HG02973 (cell line): Measurements from ENCODE around the gene P3R3URF.

Experiments used
- ATAC-seq: cut with Tn5 transposase; IDR thresholded peaks from one replicate; pipeline ENCODE4 v1.9.1; 2021; ENCODE audit warnings: moderate library complexity; ENCODE audit not compliant: unreplicated experiment

Gene P3R3URF

DNA sequence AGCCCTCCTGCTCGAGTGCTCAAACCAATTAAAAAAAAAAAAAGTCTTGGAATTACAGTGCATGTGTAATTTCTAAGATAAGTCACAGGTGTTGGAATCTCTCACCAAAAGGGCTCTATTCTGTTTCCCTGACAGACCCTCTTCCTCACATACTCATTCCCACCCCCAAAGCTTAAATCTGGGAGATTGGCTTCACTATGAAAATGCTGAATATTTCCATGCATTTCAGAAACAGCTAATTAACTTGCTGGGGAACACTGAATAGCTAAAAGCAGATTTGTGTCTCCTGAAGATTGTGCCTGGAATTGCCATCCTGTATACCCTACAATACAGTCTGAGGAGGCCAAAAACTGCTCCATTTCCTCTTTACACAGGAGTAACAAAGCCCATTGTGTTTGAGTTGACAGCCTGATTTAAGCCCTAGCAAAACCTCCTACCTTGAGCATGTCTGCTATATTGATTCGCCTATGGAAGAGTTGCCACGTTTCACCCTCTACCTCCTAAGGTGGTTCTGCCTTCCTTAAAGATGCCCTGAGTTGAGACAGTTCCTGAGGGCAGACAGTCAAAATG is 42.4 kb downstream of the P3R3URF start:
- ATAC-seq: no peak

DNA sequence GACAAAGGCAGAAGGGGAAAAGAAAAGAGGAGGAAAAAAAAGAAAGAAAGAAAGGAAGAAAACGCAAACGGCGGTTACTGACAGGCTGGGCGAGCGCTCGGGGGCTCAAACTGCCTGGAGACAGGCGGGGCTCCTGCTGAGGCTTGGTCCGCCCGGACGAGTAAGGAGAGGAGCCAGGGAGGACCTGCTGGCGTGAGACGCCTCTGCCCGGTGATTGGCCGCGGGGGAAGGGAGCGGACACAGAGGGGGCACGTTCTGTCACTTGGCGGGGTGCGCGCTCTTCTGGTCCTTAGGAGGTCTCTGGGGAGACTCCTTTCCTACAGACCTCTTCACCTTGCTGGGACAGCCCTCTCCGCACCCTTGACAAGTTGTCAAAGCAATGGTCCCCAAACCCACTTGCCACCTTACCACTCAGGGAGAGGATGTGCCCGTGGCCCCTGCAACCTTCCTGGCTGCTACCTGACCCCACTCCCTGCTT is 43.1 kb downstream of the P3R3URF start:
- ATAC-seq: peak; percentile 45

DNA sequence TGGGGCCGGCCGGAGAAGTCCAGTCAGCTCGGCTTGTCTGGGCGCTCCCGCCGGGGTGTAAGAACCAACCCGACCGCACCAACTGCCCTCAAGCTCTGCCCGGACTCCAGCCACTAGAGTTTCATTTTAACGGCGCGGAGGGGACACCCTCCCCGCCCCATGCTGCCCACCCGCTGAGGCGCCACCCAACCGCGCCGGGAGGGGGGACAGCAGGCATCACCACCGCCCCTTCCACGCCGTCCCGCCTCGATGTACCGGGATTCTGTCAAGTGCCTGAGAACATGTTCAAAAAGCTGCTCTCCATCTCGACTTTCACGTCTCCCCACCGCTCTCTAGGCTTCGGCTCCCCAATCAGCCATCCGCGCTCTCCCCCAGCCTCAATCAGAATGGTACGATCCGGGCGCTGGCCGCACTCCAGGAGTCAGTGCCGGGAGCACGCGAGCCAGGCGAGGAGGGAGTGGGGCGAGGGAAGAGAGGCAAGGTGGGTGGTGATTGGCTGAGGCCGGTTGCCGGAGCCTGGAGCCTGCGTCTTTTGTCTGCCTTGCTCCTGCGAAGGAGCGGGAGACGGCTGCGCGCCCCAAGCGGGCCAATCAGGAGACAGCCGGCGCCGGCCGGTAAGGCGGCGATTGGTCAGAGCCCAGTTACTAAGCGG is 43.6 kb downstream of the P3R3URF start, which contains the start of gene PIK3R3:
TSS of gene PIK3R3 (minus strand) at position 101 of the 652 bp plus-strand sequence. CDS start 677 bp downstream, outside the sequence.
- ATAC-seq: peak; percentile 87

DNA sequence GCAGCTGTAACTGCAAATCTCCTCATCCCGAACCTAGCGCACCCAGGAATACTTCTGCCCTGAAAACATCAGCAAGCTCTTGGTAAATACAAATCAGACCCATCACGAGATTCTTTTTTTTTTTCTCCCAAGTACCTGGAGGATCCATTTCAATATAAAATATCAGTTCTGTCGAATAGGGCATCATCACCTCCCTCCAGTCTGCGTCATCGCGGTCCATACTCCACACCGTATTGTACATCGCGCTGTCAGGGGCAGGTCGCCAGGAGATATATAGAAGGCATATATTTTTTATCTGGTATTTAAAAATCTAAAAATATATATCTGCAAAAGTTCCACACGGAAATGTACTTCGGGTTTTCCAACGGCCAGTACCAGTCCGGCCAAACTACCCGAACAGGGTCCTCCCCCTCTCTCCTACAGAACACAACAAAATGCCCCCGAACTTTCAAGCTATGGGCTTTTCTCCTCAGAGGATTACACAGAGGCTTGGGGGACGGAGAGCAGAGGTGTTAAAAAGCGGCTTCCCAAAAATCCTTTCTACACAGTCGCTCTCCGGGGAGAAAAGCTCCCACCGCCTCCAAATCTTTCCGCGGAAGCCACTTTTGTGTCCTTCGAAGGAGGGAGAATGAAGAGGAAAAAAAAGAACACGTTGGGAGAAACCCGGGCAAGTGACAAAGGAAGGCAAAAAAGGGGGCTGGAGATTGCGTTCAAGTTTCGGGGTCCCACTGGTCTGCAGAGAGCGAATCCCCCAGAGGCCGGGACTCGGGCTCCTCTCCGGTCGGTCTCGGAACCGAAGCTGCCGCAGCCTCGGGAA is 44.4 kb downstream of the P3R3URF start:
- ATAC-seq: no peak

DNA sequence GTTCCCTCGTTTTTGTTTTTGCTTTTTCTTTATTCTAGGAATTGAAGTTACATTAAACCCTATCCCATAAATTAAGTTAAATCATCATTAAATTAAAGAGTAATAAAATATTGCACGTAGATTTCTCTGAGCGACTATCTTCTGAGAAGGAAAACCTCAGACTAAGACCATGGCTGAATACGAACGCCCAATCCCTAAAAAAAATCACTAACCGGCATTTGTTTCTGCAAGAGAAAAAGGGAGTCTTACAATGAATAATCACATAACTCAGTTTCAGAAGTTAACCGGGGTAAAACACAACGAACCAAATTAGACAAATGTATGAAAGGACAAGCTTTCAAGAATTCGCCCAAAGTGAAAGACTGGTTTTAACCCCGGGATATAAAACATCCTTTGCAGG is 45.2 kb downstream of the P3R3URF start:
- ATAC-seq: no peak

DNA sequence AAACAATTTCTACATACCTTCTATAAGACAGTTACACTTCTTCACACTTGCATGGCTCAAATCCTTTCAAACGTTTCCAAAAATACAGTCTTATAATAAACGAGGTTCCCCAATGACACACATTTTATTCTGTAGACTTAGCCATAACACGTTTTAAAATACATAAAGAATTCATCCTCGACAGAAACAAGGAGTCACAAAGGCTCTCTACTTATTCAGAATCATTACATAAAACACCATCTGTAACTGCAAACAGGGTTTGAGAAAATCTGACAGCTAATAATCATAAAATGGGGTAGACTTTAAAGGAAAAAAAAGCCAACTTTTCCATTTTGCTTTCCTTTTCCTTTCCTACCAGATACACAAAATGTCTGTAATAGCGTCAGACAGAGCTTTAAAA is 45.7 kb downstream of the P3R3URF start:
- no peak for ATAC-seq

DNA sequence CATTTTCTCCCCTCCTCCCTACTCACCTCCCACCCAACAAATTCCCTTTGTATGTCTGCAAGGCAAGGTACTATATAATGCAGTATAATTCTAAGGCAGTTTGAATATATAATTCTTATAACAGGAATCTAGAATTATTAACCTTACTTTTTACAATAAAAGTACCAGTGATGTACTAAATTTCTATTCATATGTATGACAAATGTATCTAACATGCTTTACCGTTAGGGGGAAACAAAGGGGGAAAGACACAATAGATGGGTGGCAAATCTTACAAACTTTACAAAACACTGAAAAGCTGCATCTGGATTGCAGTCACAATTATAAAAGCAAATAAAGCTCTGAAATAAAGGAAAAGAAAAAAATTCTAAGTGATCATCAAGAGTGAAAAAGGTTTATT is 46.2 kb downstream of the P3R3URF start:
- ATAC-seq: no peak

DNA sequence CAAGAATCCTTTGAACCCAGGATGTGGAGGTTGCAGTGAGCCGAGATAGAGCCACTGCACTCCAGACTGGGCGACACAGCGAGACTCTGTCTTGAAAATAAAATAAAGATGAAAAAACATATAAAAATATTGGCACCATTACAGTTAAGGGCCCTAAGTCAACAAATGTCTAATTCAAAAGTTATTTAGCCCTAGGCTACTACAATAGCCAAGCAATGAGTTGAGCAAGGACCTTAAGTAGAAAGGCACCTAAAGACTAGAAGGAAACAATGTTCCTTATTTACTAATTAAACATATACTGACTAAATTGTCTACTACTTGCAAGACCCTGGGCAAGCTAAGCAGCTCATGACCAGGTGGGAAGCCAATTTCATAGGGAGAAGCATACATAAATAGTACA is 47.9 kb downstream of the P3R3URF start:
- no peak for ATAC-seq
